ENCODE data around the gene WWP2. TPM values are rescaled to one million over a fixed set of nuclear protein-coding genes. Genes with fewer than 3 reads are reported as not detected.

Gene WWP2
- total RNA-seq, 1 experiment from 2014 or later = 27.4 TPM

GRCh38 chr16:69871708-69872107, 109.6 kb downstream of the WWP2 start:
- no peak overlapping the region for H3K27ac ChIP-seq
- H3K9me3 ChIP-seq (replicated peaks) = peaks cover 2% of the 10 kb centered on the region; the same call in 1 of the 2 replicates
- no peak overlapping the region for H3K4me3 ChIP-seq
- peaks cover 11% of the 10 kb centered on the region for H3K36me3 ChIP-seq
- DNase-seq (ENCODE audit: low read depth in 1 of 2, low spot score in 2 of 2) = no peak
- 0 out of 2 replicates have a peak, but pooled peaks cover 3% of the 10 kb centered on the region for H3K4me1 ChIP-seq (replicated peaks)
- no peaks in the 10 kb centered on the region for H3K27me3 ChIP-seq (replicated peaks)

GRCh38 chr16:69872888-69873287, 110.8 kb downstream of the WWP2 start:
- Histone ChIP-seq H3K4me1 (replicated peaks) (0 out of 2 replicates have a peak, but pooled peaks cover 3% of the 10 kb centered on the region), H3K27ac (no peak overlapping the region), H3K36me3 (peaks cover 17% of the 10 kb centered on the region), H3K4me3 (no peak overlapping the region), H3K27me3 (replicated peaks) (no peaks in the 10 kb centered on the region), H3K9me3 (replicated peaks) (peaks cover 2% of the 10 kb centered on the region; the same call in 1 of the 2 replicates)
- no peak for DNase-seq (ENCODE audit: low read depth in 1 of 2, low spot score in 2 of 2)

- DNase-seq (ENCODE audit: low read depth in 1 of 2, low spot score in 2 of 2) = no peak
- H3K9me3 ChIP-seq (replicated peaks) = peaks cover 2% of the 10 kb centered on the region; the same call in 1 of the 2 replicates
- 0 out of 2 replicates have a peak, but pooled peaks cover 3% of the 10 kb centered on the region for H3K4me1 ChIP-seq (replicated peaks)
- peaks cover 17% of the 10 kb centered on the region for H3K36me3 ChIP-seq
- H3K4me3 ChIP-seq = no peak overlapping the region
- no peaks in the 10 kb centered on the region for H3K27me3 ChIP-seq (replicated peaks)
- no peak overlapping the region for H3K27ac ChIP-seq
These were observed 111.7 kb downstream of the WWP2 start for GRCh38 chr16:69873783-69874182.

- Histone ChIP-seq H3K27me3 (replicated peaks) (no peaks in the 10 kb centered on the region), H3K27ac (no peak overlapping the region), H3K4me1 (replicated peaks) (0 out of 2 replicates have a peak, but pooled peaks cover 3% of the 10 kb centered on the region), H3K4me3 (no peak overlapping the region), H3K36me3 (peaks cover 17% of the 10 kb centered on the region), H3K9me3 (replicated peaks) (peaks cover 2% of the 10 kb centered on the region; the same call in 1 of the 2 replicates)
- no peak for DNase-seq (ENCODE audit: low read depth in 1 of 2, low spot score in 2 of 2)
These were observed 112.1 kb downstream of the WWP2 start for GRCh38 chr16:69874271-69874670.

GRCh38 chr16:69880640-69881133, 118.6 kb downstream of the WWP2 start:
- no peak for DNase-seq (ENCODE audit: low read depth in 1 of 2, low spot score in 2 of 2)
- Histone ChIP-seq H3K4me3 (no peak overlapping the region), H3K4me1 (replicated peaks) (no peaks in the 10 kb centered on the region), H3K27ac (no peak overlapping the region), H3K27me3 (replicated peaks) (no peaks in the 10 kb centered on the region), H3K36me3 (peaks cover 12% of the 10 kb centered on the region; the same call in 1 of the 2 replicates), H3K9me3 (replicated peaks) (peaks cover 2% of the 10 kb centered on the region; the same call in 1 of the 2 replicates)

- Histone ChIP-seq H3K27ac (no peak overlapping the region), H3K36me3 (peaks cover 12% of the 10 kb centered on the region; the same call in 1 of the 2 replicates), H3K27me3 (replicated peaks) (no peaks in the 10 kb centered on the region), H3K4me3 (no peak overlapping the region), H3K4me1 (replicated peaks) (no peaks in the 10 kb centered on the region), H3K9me3 (replicated peaks) (peaks cover 2% of the 10 kb centered on the region; the same call in 1 of the 2 replicates)
- DNase-seq (ENCODE audit: low read depth in 1 of 2, low spot score in 2 of 2) = no peak
These were observed 119.0 kb downstream of the WWP2 start for GRCh38 chr16:69881141-69881540.

- Histone ChIP-seq H3K9me3 (replicated peaks) (no peaks in the 10 kb centered on the region), H3K4me1 (replicated peaks) (no peaks in the 10 kb centered on the region), H3K27ac (no peak overlapping the region), H3K4me3 (no peak overlapping the region), H3K36me3 (peaks cover 4% of the 10 kb centered on the region; the same call in 1 of the 2 replicates), H3K27me3 (replicated peaks) (no peaks in the 10 kb centered on the region)
- DNase-seq (ENCODE audit: low read depth in 1 of 2, low spot score in 2 of 2) = no peak
These were observed 121.6 kb downstream of the WWP2 start for GRCh38 chr16:69883744-69884143.

- peaks cover 7% of the 10 kb centered on the region for H3K4me1 ChIP-seq (replicated peaks)
- H3K27ac ChIP-seq = no peak overlapping the region
- no peak for DNase-seq (ENCODE audit: low read depth in 1 of 2, low spot score in 2 of 2)
- no peaks in the 10 kb centered on the region for H3K27me3 ChIP-seq (replicated peaks)
- H3K4me3 ChIP-seq = no peak overlapping the region
- H3K9me3 ChIP-seq (replicated peaks) = no peaks in the 10 kb centered on the region
- H3K36me3 ChIP-seq = peaks cover 9% of the 10 kb centered on the region
These were observed 123.6 kb downstream of the WWP2 start for GRCh38 chr16:69885722-69886121.

- H3K9me3 ChIP-seq (replicated peaks) = no peaks in the 10 kb centered on the region
- no peak overlapping the region for H3K4me3 ChIP-seq
- no peak overlapping the region for H3K27ac ChIP-seq
- H3K36me3 ChIP-seq = peaks cover 9% of the 10 kb centered on the region
- DNase-seq (ENCODE audit: low read depth in 1 of 2, low spot score in 2 of 2) = no peak
- peaks cover 7% of the 10 kb centered on the region for H3K4me1 ChIP-seq (replicated peaks)
- no peaks in the 10 kb centered on the region for H3K27me3 ChIP-seq (replicated peaks)
These were observed 124.6 kb downstream of the WWP2 start for GRCh38 chr16:69886726-69887125.

GRCh38 chr16:69888005-69888590, 126.0 kb downstream of the WWP2 start:
- H3K4me1 ChIP-seq (replicated peaks) = peaks cover 7% of the 10 kb centered on the region
- H3K27me3 ChIP-seq (replicated peaks) = no peaks in the 10 kb centered on the region
- no peaks in the 10 kb centered on the region for H3K9me3 ChIP-seq (replicated peaks)
- H3K4me3 ChIP-seq = no peak overlapping the region
- H3K27ac ChIP-seq = no peak overlapping the region
- DNase-seq (ENCODE audit: low read depth in 1 of 2, low spot score in 2 of 2) = no peak
- peaks cover 9% of the 10 kb centered on the region for H3K36me3 ChIP-seq

- Histone ChIP-seq H3K9me3 (replicated peaks) (no peaks in the 10 kb centered on the region), H3K36me3 (peaks cover 9% of the 10 kb centered on the region), H3K27me3 (replicated peaks) (no peaks in the 10 kb centered on the region), H3K4me1 (replicated peaks) (peaks cover 7% of the 10 kb centered on the region), H3K4me3 (no peak overlapping the region), H3K27ac (no peak overlapping the region)
- DNase-seq (ENCODE audit: low read depth in 1 of 2, low spot score in 2 of 2) = no peak
These were observed 127.3 kb downstream of the WWP2 start for GRCh38 chr16:69889295-69889964.

GRCh38 chr16:69890114-69890891, 128.2 kb downstream of the WWP2 start:
- H3K36me3 ChIP-seq = peaks cover 9% of the 10 kb centered on the region
- no peaks in the 10 kb centered on the region for H3K9me3 ChIP-seq (replicated peaks)
- H3K27me3 ChIP-seq (replicated peaks) = no peaks in the 10 kb centered on the region
- peaks cover 7% of the 10 kb centered on the region for H3K4me1 ChIP-seq (replicated peaks)
- peak in 1 of 2 experiments; percentile 40 for DNase-seq (ENCODE audit: low read depth in 1 of 2, low spot score in 2 of 2)
- peak overlapping the region; percentile 38 for H3K27ac ChIP-seq
- H3K4me3 ChIP-seq = no peak overlapping the region

- H3K27me3 ChIP-seq (replicated peaks) = no peaks in the 10 kb centered on the region
- peak overlapping the region; percentile 38; the same call in 1 of the 2 replicates for H3K27ac ChIP-seq
- H3K4me1 ChIP-seq (replicated peaks) = peaks cover 7% of the 10 kb centered on the region
- no peaks in the 10 kb centered on the region for H3K9me3 ChIP-seq (replicated peaks)
- no peak for DNase-seq (ENCODE audit: low read depth in 1 of 2, low spot score in 2 of 2)
- H3K4me3 ChIP-seq = no peak overlapping the region
- peaks cover 9% of the 10 kb centered on the region for H3K36me3 ChIP-seq
These were observed 128.8 kb downstream of the WWP2 start for GRCh38 chr16:69890892-69891282.

All from SJSA1 (cell line).